Neural progenitor cell (in vitro differentiated cells): ENCODE data around the gene BEX3.

Experiments
- EZH2 ChIP-seq: fragments of 200-600 bp; sonication (generic); IDR thresholded peaks from 2 replicates; pipeline ENCODE4 v1.6.1; 2017; ENCODE audit warnings: antibody characterized with exemption, mild to moderate bottlenecking, moderate library complexity
- TF ChIP-seq, protein P1 (sequence below): fragments of 200-600 bp; sonication (generic); IDR thresholded peaks from 2 replicates; pipeline ENCODE4 v1.5.1; 2017; ENCODE audit warnings: antibody characterized with exemption, mild to moderate bottlenecking

DNA sequence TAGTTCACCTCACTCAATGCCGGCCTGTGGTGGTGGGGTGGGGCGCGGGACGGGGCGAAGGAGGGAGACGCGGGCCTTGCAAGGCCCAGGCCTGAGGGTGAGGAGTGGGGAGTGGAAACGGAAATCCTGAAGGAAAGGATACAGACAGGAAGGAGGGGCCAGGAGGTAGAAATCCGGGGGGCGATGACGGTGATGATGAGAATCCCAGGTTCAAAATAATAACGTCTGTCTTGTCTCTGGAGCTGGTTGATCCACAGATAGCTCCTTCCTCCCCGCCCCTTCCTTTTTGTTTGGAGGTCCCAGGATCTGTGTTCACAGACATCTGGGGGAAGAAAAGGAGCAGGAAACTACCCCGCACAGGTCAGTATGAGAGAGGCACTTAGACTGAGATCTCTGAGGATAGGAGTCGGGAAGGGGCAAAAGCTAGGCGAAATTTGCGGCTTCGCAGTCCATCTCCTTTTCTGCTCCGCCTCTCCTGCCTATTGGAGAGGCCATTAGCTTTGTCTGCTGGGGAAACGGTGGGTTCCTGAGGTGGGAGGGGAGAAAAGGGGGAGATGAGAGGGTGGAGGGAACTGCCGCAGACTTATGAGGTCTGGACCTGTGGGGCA is 45.6 kb upstream of the BEX3 start:
- TF ChIP-seq, protein P1, sequence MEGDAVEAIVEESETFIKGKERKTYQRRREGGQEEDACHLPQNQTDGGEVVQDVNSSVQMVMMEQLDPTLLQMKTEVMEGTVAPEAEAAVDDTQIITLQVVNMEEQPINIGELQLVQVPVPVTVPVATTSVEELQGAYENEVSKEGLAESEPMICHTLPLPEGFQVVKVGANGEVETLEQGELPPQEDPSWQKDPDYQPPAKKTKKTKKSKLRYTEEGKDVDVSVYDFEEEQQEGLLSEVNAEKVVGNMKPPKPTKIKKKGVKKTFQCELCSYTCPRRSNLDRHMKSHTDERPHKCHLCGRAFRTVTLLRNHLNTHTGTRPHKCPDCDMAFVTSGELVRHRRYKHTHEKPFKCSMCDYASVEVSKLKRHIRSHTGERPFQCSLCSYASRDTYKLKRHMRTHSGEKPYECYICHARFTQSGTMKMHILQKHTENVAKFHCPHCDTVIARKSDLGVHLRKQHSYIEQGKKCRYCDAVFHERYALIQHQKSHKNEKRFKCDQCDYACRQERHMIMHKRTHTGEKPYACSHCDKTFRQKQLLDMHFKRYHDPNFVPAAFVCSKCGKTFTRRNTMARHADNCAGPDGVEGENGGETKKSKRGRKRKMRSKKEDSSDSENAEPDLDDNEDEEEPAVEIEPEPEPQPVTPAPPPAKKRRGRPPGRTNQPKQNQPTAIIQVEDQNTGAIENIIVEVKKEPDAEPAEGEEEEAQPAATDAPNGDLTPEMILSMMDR = no peak
- no peak for TF ChIP-seq EZH2
